GM19438 (cell line): ENCODE data around the gene AHNAK.

Experiments used
- ATAC-seq: cut with Tn5 transposase; IDR thresholded peaks from one replicate; pipeline ENCODE4 v1.9.1; 2021; ENCODE audit warnings: low read depth; ENCODE audit not compliant: unreplicated experiment

The AHNAK gene

GRCh38 chr11:62536301-62536957 is 10.2 kb downstream of the AHNAK start:
- no peak for ATAC-seq

GRCh38 chr11:62535802-62536201 is 10.8 kb downstream of the AHNAK start:
- no peak for ATAC-seq

GRCh38 chr11:62534779-62535545 is 11.6 kb downstream of the AHNAK start:
- ATAC-seq, result no peak

- ATAC-seq, result no peak
These were observed 14.5 kb downstream of the AHNAK start for GRCh38 chr11:62532096-62532495.

- no peak for ATAC-seq
These were observed 29.8 kb downstream of the AHNAK start for GRCh38 chr11:62516736-62517371.

- no peak for ATAC-seq
These were observed 32.5 kb downstream of the AHNAK start for GRCh38 chr11:62514151-62514550.

GRCh38 chr11:62513626-62514025 is 33.0 kb downstream of the AHNAK start:
- ATAC-seq, result no peak

GRCh38 chr11:62512961-62513360 is 33.6 kb downstream of the AHNAK start:
- ATAC-seq, result no peak

- ATAC-seq, result no peak
These were observed 38.1 kb downstream of the AHNAK start for GRCh38 chr11:62508336-62509058.

GRCh38 chr11:62507125-62507422 is 39.5 kb downstream of the AHNAK start:
- no peak for ATAC-seq

- no peak for ATAC-seq
These were observed 40.0 kb downstream of the AHNAK start for GRCh38 chr11:62506413-62507124.

- ATAC-seq, result no peak
These were observed 41.0 kb downstream of the AHNAK start for GRCh38 chr11:62505440-62506091.

- ATAC-seq, result no peak
These were observed 41.6 kb downstream of the AHNAK start for GRCh38 chr11:62505059-62505439.

- ATAC-seq, result no peak
These were observed 42.2 kb downstream of the AHNAK start for GRCh38 chr11:62504158-62504973.

GRCh38 chr11:62502030-62502730 is 44.4 kb downstream of the AHNAK start:
- no peak for ATAC-seq

GRCh38 chr11:62501432-62501891 is 45.1 kb downstream of the AHNAK start:
- no peak for ATAC-seq

GRCh38 chr11:62500650-62501030 is 46.0 kb downstream of the AHNAK start:
- ATAC-seq, result no peak

GRCh38 chr11:62499944-62500649 is 46.5 kb downstream of the AHNAK start:
- ATAC-seq, result no peak
